AG09319 (cell line): ENCODE measurements around the gene DNAH3.
"Not testable (repeated sequence)": the region's sequence is repeated elsewhere in the genome, so short reads cannot be mapped to it uniquely, and the experiment has no call there.

ENCODE experiments used
- DNase-seq: peaks from one replicate; pipeline ENCODE4 v3.0.0-alpha.2; 2010; ENCODE audit warnings: low read depth; ENCODE audit errors: extremely low read depth
- TF ChIP-seq, protein P1 (sequence below): IDR thresholded peaks from 2 replicates; pipeline ENCODE4 v1.5.1; 2011; ENCODE audit warnings: low read depth, mild to moderate bottlenecking, inconsistent platforms, low read length, moderate library complexity

Gene DNAH3

GRCh38 chr16:20931066-20931600 lies 219.5 kb downstream of the DNAH3 start:
- no peak for DNase-seq
- TF ChIP-seq, protein P1, sequence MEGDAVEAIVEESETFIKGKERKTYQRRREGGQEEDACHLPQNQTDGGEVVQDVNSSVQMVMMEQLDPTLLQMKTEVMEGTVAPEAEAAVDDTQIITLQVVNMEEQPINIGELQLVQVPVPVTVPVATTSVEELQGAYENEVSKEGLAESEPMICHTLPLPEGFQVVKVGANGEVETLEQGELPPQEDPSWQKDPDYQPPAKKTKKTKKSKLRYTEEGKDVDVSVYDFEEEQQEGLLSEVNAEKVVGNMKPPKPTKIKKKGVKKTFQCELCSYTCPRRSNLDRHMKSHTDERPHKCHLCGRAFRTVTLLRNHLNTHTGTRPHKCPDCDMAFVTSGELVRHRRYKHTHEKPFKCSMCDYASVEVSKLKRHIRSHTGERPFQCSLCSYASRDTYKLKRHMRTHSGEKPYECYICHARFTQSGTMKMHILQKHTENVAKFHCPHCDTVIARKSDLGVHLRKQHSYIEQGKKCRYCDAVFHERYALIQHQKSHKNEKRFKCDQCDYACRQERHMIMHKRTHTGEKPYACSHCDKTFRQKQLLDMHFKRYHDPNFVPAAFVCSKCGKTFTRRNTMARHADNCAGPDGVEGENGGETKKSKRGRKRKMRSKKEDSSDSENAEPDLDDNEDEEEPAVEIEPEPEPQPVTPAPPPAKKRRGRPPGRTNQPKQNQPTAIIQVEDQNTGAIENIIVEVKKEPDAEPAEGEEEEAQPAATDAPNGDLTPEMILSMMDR = no peak

DNA sequence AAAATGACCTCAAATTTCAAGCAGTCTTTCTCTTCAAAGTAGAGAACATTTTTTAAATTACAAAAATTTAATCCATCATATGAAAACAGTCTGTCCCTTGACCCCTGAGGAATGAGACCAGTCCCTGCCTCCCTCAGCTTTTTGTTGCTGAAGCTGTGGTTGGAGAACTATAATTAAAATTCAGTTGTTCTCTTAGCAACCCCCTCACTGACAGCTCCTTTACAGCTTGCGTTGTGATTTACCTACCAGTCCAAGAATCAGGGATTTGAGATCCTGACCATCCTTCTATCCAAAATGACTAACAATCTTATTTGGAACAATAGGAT lies 220.3 kb downstream of the DNAH3 start:
- DNase-seq = no peak
- TF ChIP-seq, protein P1 = no peak

DNA sequence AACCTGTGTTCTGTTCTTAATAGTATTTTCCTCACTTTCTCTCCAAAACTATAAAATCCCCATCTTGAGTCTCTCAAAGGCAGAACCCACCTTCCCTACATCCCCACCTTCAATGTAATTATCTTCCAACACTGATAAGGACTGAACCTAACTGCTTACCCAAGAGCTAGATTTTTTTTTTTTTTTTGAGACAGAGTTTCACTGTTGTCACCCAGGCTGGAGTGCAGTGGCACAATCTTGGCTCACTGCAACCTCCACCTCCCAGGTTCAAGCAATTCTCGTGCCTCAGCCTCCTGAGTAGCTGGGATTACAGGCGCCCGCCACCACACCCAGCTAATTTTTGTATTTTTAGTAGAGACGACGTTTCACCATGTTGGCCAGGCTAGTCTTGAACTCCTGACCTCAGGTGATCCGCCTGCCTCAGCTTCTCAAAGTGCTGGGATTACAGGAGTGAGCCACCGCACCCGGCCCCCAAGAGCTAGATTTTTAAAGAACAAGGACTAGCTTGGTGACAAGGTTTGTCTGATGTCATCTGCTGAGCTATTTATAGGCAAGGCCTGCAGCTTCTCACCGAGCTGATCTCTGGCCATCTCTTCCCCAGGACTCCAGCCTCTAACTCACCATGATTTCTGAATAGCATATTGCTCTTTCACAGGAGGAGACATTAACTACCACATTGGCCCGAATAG lies 220.8 kb downstream of the DNAH3 start:
- not testable (repeated sequence) for DNase-seq

- TF ChIP-seq, protein P1 = no peak; the same call in 1 of the 2 replicates
- peak; percentile 44 for DNase-seq
Measured at GRCh38 chr16:20928774-20929411, 221.8 kb downstream of the DNAH3 start.

DNA sequence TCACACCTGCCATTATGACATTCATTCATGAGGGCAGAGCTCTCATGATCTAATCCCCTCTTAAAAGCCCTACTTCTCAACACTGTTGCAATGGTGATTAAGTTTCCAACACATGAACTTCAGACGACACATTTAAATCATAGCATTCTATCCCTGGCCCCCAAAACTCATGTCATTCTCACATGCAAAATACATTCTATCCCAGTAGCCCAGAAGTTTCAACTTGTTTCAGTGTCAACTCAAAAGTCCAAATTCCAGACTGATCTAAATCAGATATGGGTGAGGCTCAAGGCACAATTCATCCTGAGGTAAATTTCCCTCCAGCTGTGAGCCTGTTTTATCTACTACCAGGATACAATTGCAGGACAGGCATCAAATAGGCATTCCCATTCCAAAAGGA lies 224.9 kb downstream of the DNAH3 start:
- DNase-seq = no peak

DNA sequence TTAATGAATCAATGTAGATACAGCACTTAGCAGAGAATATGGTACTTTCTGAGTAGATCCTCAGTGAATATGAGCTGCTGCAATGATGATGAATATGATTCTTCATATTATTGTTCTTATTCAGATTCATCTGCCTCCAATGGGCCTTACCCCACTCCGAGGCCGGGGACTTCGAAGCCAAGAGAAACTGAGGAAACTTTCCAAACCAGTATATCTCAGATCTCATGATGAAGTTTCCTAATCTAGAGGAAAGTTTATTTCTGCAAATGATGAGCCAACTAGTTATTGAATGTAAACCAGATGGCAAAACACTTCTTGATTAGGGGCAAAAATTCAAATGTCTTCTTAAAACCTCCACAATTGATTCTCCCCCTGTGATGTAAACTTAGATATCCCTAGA lies 226.8 kb downstream of the DNAH3 start:
- no peak for DNase-seq
- TF ChIP-seq, protein P1 = no peak

More for the DNA sequence above, 224.9 kb downstream of the DNAH3 start:
- TF ChIP-seq, protein P1 = no peak

- no peak for DNase-seq
- TF ChIP-seq, protein P1 = no peak
Measured at GRCh38 chr16:20920799-20921198, 229.8 kb downstream of the DNAH3 start.

GRCh38 chr16:20920091-20920490 lies 230.6 kb downstream of the DNAH3 start:
- TF ChIP-seq, protein P1 = no peak
- DNase-seq = no peak
